CD4-positive, alpha-beta T cell (primary cell): ENCODE measurements around the gene GRID1. TPM values are rescaled to one million over a fixed set of nuclear protein-coding genes. Genes with fewer than 3 reads are reported as not detected.

Experiments used
- ATAC-seq: fragments of 200-7000 bp; cut with Tn5 transposase; one replicate; pipeline ENCODE4 v1.10.0; 2022; ENCODE audit warnings: mild to moderate bottlenecking; ENCODE audit not compliant: poor library complexity
- CTCF ChIA-PET: fragments of 350-600 bp; sonication (Branson Sonifier 250); formaldehyde crosslinking; loops from one replicate; lab custom pipeline; 2021; ENCODE audit warnings: antibody characterized with exemption, inconsistent platforms; lab: Charles Lee
- POLR2A ChIA-PET: fragments of 350-600 bp; sonication (Branson Sonifier 250); formaldehyde crosslinking; loops from one replicate; lab custom pipeline; 2021; ENCODE audit warnings: antibody characterized with exemption, inconsistent platforms; lab: Charles Lee
- DNase-seq, 14 experiments: peaks; one replicate each; pipeline ENCODE4 v3.0.0-alpha.2; 2013 to 2020; ENCODE audit warnings: mixed read lengths in 2 of 14
- H3K27ac ChIP-seq, 2 donors: one replicate each; pipeline versions ENCODE4 v1.5.1 to v1.7.0; 2013; ENCODE audit warnings: low read length in 2 of 2, low read depth in 1 of 2, mild to moderate bottlenecking in 1 of 2
- H3K27me3 ChIP-seq, 2 experiments: 1 replicate in 1 of 2; 2 replicates in 1 of 2; pipeline versions ENCODE4 v1.6.1 to v1.7.0; 2013; ENCODE audit warnings: low read length in 2 of 2, control low read depth in 1 of 2, mild to moderate bottlenecking in 1 of 2, moderate library complexity in 1 of 2; ENCODE audit not compliant: insufficient read depth in 2 of 2, control insufficient read depth in 1 of 2
- H3K36me3 ChIP-seq: one replicate; pipeline ENCODE4 v1.6.1; 2013; ENCODE audit warnings: low read length, control low read depth; ENCODE audit not compliant: insufficient read depth
- H3K4me1 ChIP-seq: one replicate; pipeline ENCODE4 v1.6.1; 2013; ENCODE audit warnings: low read length, control low read depth; ENCODE audit not compliant: insufficient read depth
- H3K4me3 ChIP-seq: one replicate; pipeline ENCODE4 v1.5.1; 2013; ENCODE audit warnings: mild to moderate bottlenecking, low read length, moderate library complexity
- H3K9me3 ChIP-seq, 2 experiments: 1 replicate in 1 of 2; 2 replicates in 1 of 2; pipeline versions ENCODE4 v1.6.1 to v1.7.0; 2013; ENCODE audit warnings: low read length in 2 of 2, mild to moderate bottlenecking in 2 of 2, control low read depth in 1 of 2, moderate library complexity in 1 of 2; ENCODE audit not compliant: control insufficient read depth in 1 of 2, insufficient read depth in 1 of 2
- H3K27ac Mint-ChIP-seq: one replicate; pipeline ENCODE4 v1.8.0; 2020; ENCODE audit warnings: mixed read lengths
- H3K27me3 Mint-ChIP-seq: one replicate; pipeline ENCODE4 v1.8.0; 2021; ENCODE audit warnings: mixed read lengths
- H3K36me3 Mint-ChIP-seq: one replicate; pipeline ENCODE4 v1.8.0; 2021; ENCODE audit warnings: low read depth, mixed read lengths
- H3K4me1 Mint-ChIP-seq: one replicate; pipeline ENCODE4 v1.8.0; 2021; ENCODE audit warnings: low read depth, mixed read lengths
- H3K4me3 Mint-ChIP-seq: one replicate; pipeline ENCODE4 v1.8.0; 2020; ENCODE audit warnings: mild to moderate bottlenecking, mixed read lengths
- H3K9me3 Mint-ChIP-seq: one replicate; pipeline ENCODE4 v1.8.0; 2020; ENCODE audit warnings: mixed read lengths
- intact Hi-C, 2 experiments: fragments of 100-400 bp; cut with DNase I in 1 of 2; cut with micrococcal nuclease in 1 of 2; formaldehyde crosslinking; loops; one replicate each; pipeline versions ENCODE4 v1.15.1 to v1.9.0; 2023 to 2025; cut with DNase I, micrococcal nuclease
- total RNA-seq, 174 experiments: library from RNA in 2 of 174; stranded (reverse) in 2 of 174; gene quantifications; one replicate each; pipeline ENCODE4 v1.2.3 and lab custom pipeline; 2021 to 2026
- TF ChIP-seq, protein P1 (sequence below): fragments of 200-600 bp; IDR thresholded peaks from one replicate; pipeline ENCODE4 v1.8.0; 2022; ENCODE audit warnings: antibody characterized with exemption, mild to moderate bottlenecking

GRID1 gene
- total RNA-seq, 2 experiments from 2014 or later: not detected

DNA sequence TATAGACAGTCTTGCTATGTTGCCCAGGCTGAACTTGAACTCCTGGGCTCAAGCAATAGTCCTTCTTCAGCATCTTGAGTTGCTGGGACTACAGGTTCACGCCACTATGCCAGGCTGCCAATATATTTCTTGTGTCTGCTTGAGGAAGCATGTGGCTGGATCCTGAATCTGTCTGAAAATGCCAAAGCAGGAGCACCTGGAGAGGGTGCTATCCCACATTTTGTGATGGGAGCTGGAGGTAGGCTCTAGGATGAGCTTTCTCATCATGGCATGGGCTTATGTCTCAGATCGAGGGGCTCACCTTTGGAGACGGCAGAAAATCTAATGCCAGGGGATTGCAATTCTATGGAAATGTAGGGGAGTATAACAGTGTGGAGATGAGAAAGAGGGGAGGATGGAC lies 744.2 kb downstream of the GRID1 start:
- H3K9me3 Mint-ChIP-seq: no peaks in the 10 kb centered on the region
- H3K27me3 ChIP-seq: no peaks in the 10 kb centered on the region
- no peaks in the 10 kb centered on the region for H3K27me3 Mint-ChIP-seq
- DNase-seq: no peak
- intact Hi-C loops: no loop called here
- H3K4me1 Mint-ChIP-seq: peaks cover 11% of the 10 kb centered on the region
- POLR2A ChIA-PET: interaction anchor here (1.2 kb wide), 1 partner anchor 10 kb away, joined by 6 read pairs; no protein-coding TSS in a partner anchor
- H3K36me3 Mint-ChIP-seq: no peaks in the 10 kb centered on the region
- H3K4me3 ChIP-seq: no peak overlapping the region
- TF ChIP-seq, protein P1, sequence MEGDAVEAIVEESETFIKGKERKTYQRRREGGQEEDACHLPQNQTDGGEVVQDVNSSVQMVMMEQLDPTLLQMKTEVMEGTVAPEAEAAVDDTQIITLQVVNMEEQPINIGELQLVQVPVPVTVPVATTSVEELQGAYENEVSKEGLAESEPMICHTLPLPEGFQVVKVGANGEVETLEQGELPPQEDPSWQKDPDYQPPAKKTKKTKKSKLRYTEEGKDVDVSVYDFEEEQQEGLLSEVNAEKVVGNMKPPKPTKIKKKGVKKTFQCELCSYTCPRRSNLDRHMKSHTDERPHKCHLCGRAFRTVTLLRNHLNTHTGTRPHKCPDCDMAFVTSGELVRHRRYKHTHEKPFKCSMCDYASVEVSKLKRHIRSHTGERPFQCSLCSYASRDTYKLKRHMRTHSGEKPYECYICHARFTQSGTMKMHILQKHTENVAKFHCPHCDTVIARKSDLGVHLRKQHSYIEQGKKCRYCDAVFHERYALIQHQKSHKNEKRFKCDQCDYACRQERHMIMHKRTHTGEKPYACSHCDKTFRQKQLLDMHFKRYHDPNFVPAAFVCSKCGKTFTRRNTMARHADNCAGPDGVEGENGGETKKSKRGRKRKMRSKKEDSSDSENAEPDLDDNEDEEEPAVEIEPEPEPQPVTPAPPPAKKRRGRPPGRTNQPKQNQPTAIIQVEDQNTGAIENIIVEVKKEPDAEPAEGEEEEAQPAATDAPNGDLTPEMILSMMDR: no peak
- no peak overlapping the region for H3K27ac Mint-ChIP-seq
- no peaks in the 10 kb centered on the region for H3K9me3 ChIP-seq
- ATAC-seq: no peak
- CTCF ChIA-PET: no interaction called here
- no peaks in the 10 kb centered on the region for H3K36me3 ChIP-seq
- no peaks in the 10 kb centered on the region for H3K4me1 ChIP-seq
- H3K4me3 Mint-ChIP-seq: no peak overlapping the region
- no peak overlapping the region for H3K27ac ChIP-seq

DNA sequence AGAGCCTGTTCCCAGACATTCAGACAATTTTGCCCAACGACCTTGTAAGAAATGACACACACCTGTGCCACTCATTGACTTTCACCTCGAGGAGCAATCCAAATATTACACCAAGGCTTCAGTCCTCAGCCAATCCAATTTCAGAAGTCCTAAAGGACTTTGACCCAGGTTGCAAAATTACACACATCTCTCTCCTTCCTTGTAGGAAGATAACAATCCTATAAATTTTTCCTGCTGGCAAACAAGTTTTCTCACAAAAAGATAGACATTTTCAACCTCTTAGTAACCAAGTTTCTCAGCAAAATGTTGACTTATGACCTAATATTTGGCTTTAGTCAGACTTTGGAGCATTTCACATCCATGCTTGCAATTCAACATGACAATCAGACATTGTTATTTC lies 745.0 kb downstream of the GRID1 start:
- no peaks in the 10 kb centered on the region for H3K27me3 ChIP-seq
- H3K4me3 ChIP-seq: no peak overlapping the region
- H3K4me1 ChIP-seq: no peaks in the 10 kb centered on the region
- peaks cover 14% of the 10 kb centered on the region for H3K4me1 Mint-ChIP-seq
- H3K9me3 Mint-ChIP-seq: no peaks in the 10 kb centered on the region
- no peaks in the 10 kb centered on the region for H3K27me3 Mint-ChIP-seq
- no peak overlapping the region for H3K4me3 Mint-ChIP-seq
- no peak overlapping the region for H3K27ac ChIP-seq
- TF ChIP-seq, protein P1: no peak
- no peak for ATAC-seq
- intact Hi-C loops: no loop called here
- no peak for DNase-seq
- no peaks in the 10 kb centered on the region for H3K9me3 ChIP-seq
- no peaks in the 10 kb centered on the region for H3K36me3 ChIP-seq
- POLR2A ChIA-PET: no interaction called here
- no peaks in the 10 kb centered on the region for H3K36me3 Mint-ChIP-seq
- H3K27ac Mint-ChIP-seq: no peak overlapping the region
- CTCF ChIA-PET: no interaction called here

DNA sequence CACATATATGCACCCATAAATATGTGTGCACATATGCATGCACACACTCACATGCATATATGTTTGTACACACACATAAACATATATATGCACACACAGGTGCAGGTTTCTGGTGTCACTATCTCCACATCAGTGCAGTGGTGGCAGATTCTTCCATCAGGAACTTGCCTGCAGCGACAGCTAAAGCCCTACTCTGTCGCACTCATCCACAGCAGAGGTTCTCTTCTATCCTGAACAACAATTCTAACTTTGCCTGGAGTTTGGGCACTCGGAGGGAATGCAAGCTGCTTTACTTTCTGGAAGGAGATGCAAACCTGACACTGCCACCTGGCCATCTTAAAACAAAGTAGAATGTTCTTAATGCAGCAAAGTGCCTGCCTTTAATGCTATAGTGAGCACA lies 745.8 kb downstream of the GRID1 start:
- H3K27me3 ChIP-seq: no peaks in the 10 kb centered on the region
- Mint-ChIP-seq H3K9me3 (no peaks in the 10 kb centered on the region), H3K27me3 (no peaks in the 10 kb centered on the region), H3K36me3 (no peaks in the 10 kb centered on the region), H3K4me3 (no peak overlapping the region), H3K27ac (no peak overlapping the region), H3K4me1 (peaks cover 20% of the 10 kb centered on the region)
- no peaks in the 10 kb centered on the region for H3K9me3 ChIP-seq
- TF ChIP-seq, protein P1: no peak
- H3K4me1 ChIP-seq: no peaks in the 10 kb centered on the region
- no peak overlapping the region for H3K4me3 ChIP-seq
- DNase-seq: no peak
- intact Hi-C loops: no loop called here
- POLR2A ChIA-PET: no interaction called here
- no peak for ATAC-seq
- CTCF ChIA-PET: no interaction called here
- no peaks in the 10 kb centered on the region for H3K36me3 ChIP-seq
- H3K27ac ChIP-seq: no peak overlapping the region
